ENCODE results near the gene SEMA6A.
A peak's percentile ranks its signal among the peaks of the same experiment; 100 is the strongest.

SEMA6A gene

GRCh38 chr5:116574367-116575325 is at the start of gene SEMA6A:
Gene SEMA6A, minus strand, starts transcription at chr5:116574823. Its CDS starts 69,879 bp downstream, at chr5:116504944.
- Mint-ChIP-seq H3K27me3 (peaks cover 83% of the 10 kb centered on the region), H3K4me1 (ENCODE audit: low read depth) (peaks cover 34% of the 10 kb centered on the region), H3K4me3 (peak within 1 kb of the TSS; percentile 81), H3K27ac (peak within 1 kb of the TSS; percentile 45), H3K9me3 (no peaks in the 10 kb centered on the region), H3K36me3 (ENCODE audit: low read depth) (no peaks in the 10 kb centered on the region)

- H3K9me3 Mint-ChIP-seq, result no peaks in the 10 kb centered on the region
- no peaks in the 10 kb centered on the region for H3K36me3 Mint-ChIP-seq (ENCODE audit: low read depth)
- H3K27ac Mint-ChIP-seq, result no peak overlapping the region
- no peak overlapping the region for H3K4me3 Mint-ChIP-seq
- H3K27me3 Mint-ChIP-seq, result peaks cover 7% of the 10 kb centered on the region
- no peaks in the 10 kb centered on the region for H3K4me1 Mint-ChIP-seq (ENCODE audit: low read depth)
These were observed 47.9 kb upstream of the SEMA6A start for GRCh38 chr5:116622375-116623050.

GRCh38 chr5:116621599-116621998 is 47.0 kb upstream of the SEMA6A start:
- Mint-ChIP-seq H3K36me3 (ENCODE audit: low read depth) (no peaks in the 10 kb centered on the region), H3K27ac (no peak overlapping the region), H3K4me1 (ENCODE audit: low read depth) (no peaks in the 10 kb centered on the region), H3K4me3 (no peak overlapping the region), H3K9me3 (no peaks in the 10 kb centered on the region), H3K27me3 (peaks cover 7% of the 10 kb centered on the region)

GRCh38 chr5:116616876-116617275 is 42.3 kb upstream of the SEMA6A start:
- Mint-ChIP-seq H3K36me3 (ENCODE audit: low read depth) (no peaks in the 10 kb centered on the region), H3K27ac (no peak overlapping the region), H3K27me3 (peaks cover 4% of the 10 kb centered on the region), H3K9me3 (no peaks in the 10 kb centered on the region), H3K4me1 (ENCODE audit: low read depth) (no peaks in the 10 kb centered on the region), H3K4me3 (no peak overlapping the region)

- H3K27me3 Mint-ChIP-seq, result no peaks in the 10 kb centered on the region
- H3K36me3 Mint-ChIP-seq (ENCODE audit: low read depth), result no peaks in the 10 kb centered on the region
- H3K9me3 Mint-ChIP-seq, result no peaks in the 10 kb centered on the region
- H3K27ac Mint-ChIP-seq, result no peak overlapping the region
- H3K4me3 Mint-ChIP-seq, result no peak overlapping the region
- no peaks in the 10 kb centered on the region for H3K4me1 Mint-ChIP-seq (ENCODE audit: low read depth)
These were observed 39.9 kb upstream of the SEMA6A start for GRCh38 chr5:116614603-116614920.

- Mint-ChIP-seq H3K4me3 (no peak overlapping the region), H3K4me1 (ENCODE audit: low read depth) (no peaks in the 10 kb centered on the region), H3K36me3 (ENCODE audit: low read depth) (no peaks in the 10 kb centered on the region), H3K27me3 (no peaks in the 10 kb centered on the region), H3K27ac (no peak overlapping the region), H3K9me3 (no peaks in the 10 kb centered on the region)
These were observed 38.8 kb upstream of the SEMA6A start for GRCh38 chr5:116613445-116613844.

GRCh38 chr5:116612431-116612830 is 37.8 kb upstream of the SEMA6A start:
- no peaks in the 10 kb centered on the region for H3K36me3 Mint-ChIP-seq (ENCODE audit: low read depth)
- H3K27me3 Mint-ChIP-seq, result no peaks in the 10 kb centered on the region
- no peaks in the 10 kb centered on the region for H3K4me1 Mint-ChIP-seq (ENCODE audit: low read depth)
- H3K4me3 Mint-ChIP-seq, result no peak overlapping the region
- no peaks in the 10 kb centered on the region for H3K9me3 Mint-ChIP-seq
- H3K27ac Mint-ChIP-seq, result no peak overlapping the region

GRCh38 chr5:116605310-116606070 is 30.9 kb upstream of the SEMA6A start:
- H3K36me3 Mint-ChIP-seq (ENCODE audit: low read depth), result no peaks in the 10 kb centered on the region
- no peaks in the 10 kb centered on the region for H3K9me3 Mint-ChIP-seq
- no peak overlapping the region for H3K27ac Mint-ChIP-seq
- no peak overlapping the region for H3K4me3 Mint-ChIP-seq
- peaks cover 6% of the 10 kb centered on the region for H3K27me3 Mint-ChIP-seq
- no peaks in the 10 kb centered on the region for H3K4me1 Mint-ChIP-seq (ENCODE audit: low read depth)

GRCh38 chr5:116604805-116605204 is 30.2 kb upstream of the SEMA6A start:
- no peak overlapping the region for H3K27ac Mint-ChIP-seq
- H3K27me3 Mint-ChIP-seq, result peaks cover 8% of the 10 kb centered on the region
- no peak overlapping the region for H3K4me3 Mint-ChIP-seq
- no peaks in the 10 kb centered on the region for H3K9me3 Mint-ChIP-seq
- H3K36me3 Mint-ChIP-seq (ENCODE audit: low read depth), result no peaks in the 10 kb centered on the region
- no peaks in the 10 kb centered on the region for H3K4me1 Mint-ChIP-seq (ENCODE audit: low read depth)

- Mint-ChIP-seq H3K36me3 (ENCODE audit: low read depth) (no peaks in the 10 kb centered on the region), H3K27me3 (peaks cover 8% of the 10 kb centered on the region), H3K4me3 (no peak overlapping the region), H3K4me1 (ENCODE audit: low read depth) (no peaks in the 10 kb centered on the region), H3K9me3 (no peaks in the 10 kb centered on the region), H3K27ac (no peak overlapping the region)
These were observed 26.3 kb upstream of the SEMA6A start for GRCh38 chr5:116600876-116601275.

- H3K9me3 Mint-ChIP-seq, result no peaks in the 10 kb centered on the region
- H3K4me1 Mint-ChIP-seq (ENCODE audit: low read depth), result no peaks in the 10 kb centered on the region
- no peak overlapping the region for H3K4me3 Mint-ChIP-seq
- H3K36me3 Mint-ChIP-seq (ENCODE audit: low read depth), result no peaks in the 10 kb centered on the region
- no peak overlapping the region for H3K27ac Mint-ChIP-seq
- peaks cover 8% of the 10 kb centered on the region for H3K27me3 Mint-ChIP-seq
These were observed 24.3 kb upstream of the SEMA6A start for GRCh38 chr5:116598911-116599310.

GRCh38 chr5:116595498-116595897 is 20.9 kb upstream of the SEMA6A start:
- H3K4me1 Mint-ChIP-seq (ENCODE audit: low read depth), result no peaks in the 10 kb centered on the region
- peaks cover 2% of the 10 kb centered on the region for H3K27me3 Mint-ChIP-seq
- H3K27ac Mint-ChIP-seq, result no peak overlapping the region

GRCh38 chr5:116593340-116593739 is 18.7 kb upstream of the SEMA6A start:
- no peaks in the 10 kb centered on the region for H3K4me1 Mint-ChIP-seq (ENCODE audit: low read depth)
- H3K4me3 Mint-ChIP-seq, result no peak overlapping the region
- H3K9me3 Mint-ChIP-seq, result peaks cover 3% of the 10 kb centered on the region
- H3K36me3 Mint-ChIP-seq (ENCODE audit: low read depth), result no peaks in the 10 kb centered on the region
- H3K27ac Mint-ChIP-seq, result no peak overlapping the region
- no peaks in the 10 kb centered on the region for H3K27me3 Mint-ChIP-seq

More at GRCh38 chr5:116595498-116595897, 20.9 kb upstream of the SEMA6A start:
- no peak overlapping the region for H3K4me3 Mint-ChIP-seq
- peaks cover 3% of the 10 kb centered on the region for H3K9me3 Mint-ChIP-seq
- H3K36me3 Mint-ChIP-seq (ENCODE audit: low read depth), result no peaks in the 10 kb centered on the region

- no peak overlapping the region for H3K4me3 Mint-ChIP-seq
These were observed 10.6 kb upstream of the SEMA6A start for GRCh38 chr5:116585227-116585626.

GRCh38 chr5:116583862-116584222 is 9.2 kb upstream of the SEMA6A start:
- Mint-ChIP-seq H3K27me3 (peaks cover 36% of the 10 kb centered on the region), H3K27ac (no peak overlapping the region), H3K4me3 (no peak overlapping the region), H3K4me1 (ENCODE audit: low read depth) (no peaks in the 10 kb centered on the region), H3K36me3 (ENCODE audit: low read depth) (no peaks in the 10 kb centered on the region), H3K9me3 (peaks cover 3% of the 10 kb centered on the region)

More at GRCh38 chr5:116585227-116585626, 10.6 kb upstream of the SEMA6A start:
- H3K27me3 Mint-ChIP-seq, result peaks cover 28% of the 10 kb centered on the region
- no peaks in the 10 kb centered on the region for H3K36me3 Mint-ChIP-seq (ENCODE audit: low read depth)
- no peaks in the 10 kb centered on the region for H3K4me1 Mint-ChIP-seq (ENCODE audit: low read depth)
- no peak overlapping the region for H3K27ac Mint-ChIP-seq
- H3K9me3 Mint-ChIP-seq, result peaks cover 3% of the 10 kb centered on the region

All from stimulated activated naive CD8-positive, alpha-beta T cell treated with anti-CD3 and anti-CD28 coated beads, Interleukin-15, Interleukin-2, amounts not matched to agents 100 ng/mL and 50 ng/mL, for 24 hours (primary cell).